NCI-H524 (cell line): ENCODE measurements around the gene SCLY.
"Not testable (repeated sequence)": the region's sequence is repeated elsewhere in the genome, so short reads cannot be mapped to it uniquely, and the experiment has no call there.

Experiments
- DNase-seq, 2 experiments: peaks; one replicate each; lab custom pipeline; 2025; lab: John Stamatoyannopoulos, UW

The SCLY gene

GRCh38 chr2:238040918-238041317 lies 19.9 kb upstream of the SCLY start:
- DNase-seq = no peak

- no peak for DNase-seq
Measured at GRCh38 chr2:238042090-238042489, 18.7 kb upstream of the SCLY start.

GRCh38 chr2:238042849-238043584 lies 17.8 kb upstream of the SCLY start:
- DNase-seq = no peak

GRCh38 chr2:238043851-238044250 lies 16.9 kb upstream of the SCLY start:
- no peak for DNase-seq

GRCh38 chr2:238045575-238045974 lies 15.2 kb upstream of the SCLY start:
- DNase-seq = no peak

- no peak for DNase-seq
Measured at GRCh38 chr2:238046725-238047270, 14.0 kb upstream of the SCLY start.

- no peak for DNase-seq
Measured at GRCh38 chr2:238053191-238053776, 7.5 kb upstream of the SCLY start.

GRCh38 chr2:238055841-238056240 lies 5.0 kb upstream of the SCLY start:
- no peak for DNase-seq

- DNase-seq = not testable (repeated sequence)
Measured at GRCh38 chr2:238057696-238058575, 2.9 kb upstream of the SCLY start.

- DNase-seq = no peak
Measured at GRCh38 chr2:238059505-238059904, 1.3 kb upstream of the SCLY start.

GRCh38 chr2:238060096-238060541 lies 682 bp upstream of the SCLY start:
- DNase-seq = peak in 1 of 2 experiments; percentile 48

GRCh38 chr2:238061315-238062202 lies 758 bp downstream of the SCLY start:
- peak in 1 of 2 experiments; percentile 41 for DNase-seq

GRCh38 chr2:238063414-238064189 lies 2.8 kb downstream of the SCLY start:
- peak; percentile 32 to 45 for DNase-seq

GRCh38 chr2:238064376-238064775 lies 3.6 kb downstream of the SCLY start:
- DNase-seq = no peak

- no peak for DNase-seq
Measured at GRCh38 chr2:238065071-238065846, 4.5 kb downstream of the SCLY start.

GRCh38 chr2:238066218-238066617 lies 5.4 kb downstream of the SCLY start:
- no peak for DNase-seq

- DNase-seq = not testable (repeated sequence)
Measured at GRCh38 chr2:238066718-238067117, 5.9 kb downstream of the SCLY start.

- no peak for DNase-seq
Measured at GRCh38 chr2:238067939-238068338, 7.1 kb downstream of the SCLY start.

GRCh38 chr2:238069021-238069709 lies 8.4 kb downstream of the SCLY start:
- no peak for DNase-seq
